Stimulated activated CD4-positive, alpha-beta T cell treated with anti-CD3 and anti-CD28 coated beads, Interleukin-2, amount 100 ng/mL, for 48 hours (primary cell): ENCODE results near the gene DNAJC8.

Experiments used
- DNase-seq, 2 donors: peaks; one replicate each; pipeline ENCODE4 v3.0.0-alpha.2; 2020

Gene DNAJC8, protein sequence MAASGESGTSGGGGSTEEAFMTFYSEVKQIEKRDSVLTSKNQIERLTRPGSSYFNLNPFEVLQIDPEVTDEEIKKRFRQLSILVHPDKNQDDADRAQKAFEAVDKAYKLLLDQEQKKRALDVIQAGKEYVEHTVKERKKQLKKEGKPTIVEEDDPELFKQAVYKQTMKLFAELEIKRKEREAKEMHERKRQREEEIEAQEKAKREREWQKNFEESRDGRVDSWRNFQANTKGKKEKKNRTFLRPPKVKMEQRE

GRCh38 chr1:28232558-28233263 is at the start of gene DNAJC8:
DNAJC8 (minus strand) TSS chr1:28233029; CDS start chr1:28232998, 31 bp downstream.
- DNase-seq: peak; percentile 88 to 96

DNA sequence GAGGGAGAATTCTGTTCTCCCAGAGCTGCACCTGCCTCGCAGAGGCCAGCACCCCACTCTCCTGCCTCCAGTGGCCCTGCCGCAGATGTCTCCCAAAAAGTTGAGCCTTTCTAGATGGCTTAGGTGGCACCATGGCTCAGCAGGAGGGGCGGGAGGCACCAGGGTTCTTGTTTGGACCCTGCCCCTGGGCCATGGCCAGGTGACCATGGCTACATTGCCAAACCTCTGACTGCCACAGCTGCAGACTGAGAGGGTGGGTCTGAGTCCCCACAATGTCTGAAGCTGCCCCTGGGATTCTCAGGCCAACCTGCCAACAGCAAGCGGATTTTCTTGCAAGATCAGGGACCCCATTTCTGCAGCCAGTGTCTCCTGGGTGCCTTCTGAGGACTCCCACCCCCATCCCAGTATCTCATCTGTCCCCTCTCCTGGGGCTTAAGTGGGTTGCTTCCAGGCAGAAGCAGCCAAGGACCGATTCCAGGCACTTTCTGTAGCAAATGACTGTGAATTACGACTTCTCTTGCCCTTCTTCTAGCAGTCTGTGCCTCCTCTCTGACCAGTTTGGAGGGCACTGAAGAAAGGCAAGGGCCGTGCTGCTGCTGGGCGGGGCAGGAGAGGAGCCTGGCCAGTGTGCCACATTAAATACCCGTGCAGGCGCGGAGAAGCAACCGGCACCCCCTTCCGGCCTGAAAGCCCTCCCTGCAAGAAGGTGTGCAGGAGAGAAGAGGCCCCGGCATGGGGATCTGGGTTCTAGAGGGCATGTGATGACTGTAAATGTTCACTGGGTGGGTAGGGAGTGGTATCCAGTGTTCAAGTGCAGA is 49.0 kb upstream of the DNAJC8 start:
- DNase-seq: no peak

DNA sequence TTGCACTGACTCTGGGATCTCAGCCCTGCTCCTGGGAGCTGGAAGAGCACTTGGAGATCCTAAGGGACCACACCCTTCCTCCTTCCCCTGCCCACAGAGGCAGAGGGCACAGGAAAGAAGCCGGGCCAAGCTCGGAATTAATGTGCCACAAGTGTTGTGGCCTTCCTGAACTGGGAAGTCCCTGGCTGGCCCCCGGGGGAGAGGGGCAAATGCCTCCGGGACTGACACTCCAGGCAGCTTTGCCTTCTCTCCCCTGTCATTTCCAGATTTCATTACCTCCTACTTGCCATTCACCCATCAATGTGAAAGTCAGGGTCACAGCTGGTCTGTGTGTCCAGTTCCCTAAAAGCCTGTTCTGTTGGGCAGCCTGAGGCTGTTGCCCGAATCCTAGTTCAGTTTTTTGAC is 48.1 kb upstream of the DNAJC8 start:
- no peak for DNase-seq

GRCh38 chr1:28280501-28280900 is 47.7 kb upstream of the DNAJC8 start:
- no peak for DNase-seq

GRCh38 chr1:28279721-28280120 is 46.9 kb upstream of the DNAJC8 start:
- DNase-seq: no peak

DNA sequence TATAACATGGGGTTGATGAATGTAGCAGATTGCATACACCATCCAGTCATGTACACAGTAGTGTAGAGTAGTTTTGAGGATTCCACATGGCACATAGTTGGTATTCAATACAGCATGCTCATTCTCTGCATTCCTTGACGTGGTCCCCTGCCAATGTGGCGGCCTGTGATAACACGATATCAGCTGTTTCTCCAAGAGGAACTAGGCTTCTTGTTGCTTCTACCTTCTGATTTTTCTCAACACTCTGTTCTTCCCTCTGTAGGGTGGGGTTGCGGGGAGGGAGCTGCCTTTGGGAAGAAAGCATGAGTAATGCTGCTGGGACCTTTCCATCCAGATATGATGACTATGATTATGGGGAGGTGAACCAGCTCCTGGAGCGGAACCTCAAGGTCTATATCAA is 45.9 kb upstream of the DNAJC8 start:
- no peak for DNase-seq

- DNase-seq: no peak
Observed at GRCh38 chr1:28273216-28273860, 40.5 kb upstream of the DNAJC8 start.

GRCh38 chr1:28272215-28272852 is 39.5 kb upstream of the DNAJC8 start:
- DNase-seq: no peak

DNA sequence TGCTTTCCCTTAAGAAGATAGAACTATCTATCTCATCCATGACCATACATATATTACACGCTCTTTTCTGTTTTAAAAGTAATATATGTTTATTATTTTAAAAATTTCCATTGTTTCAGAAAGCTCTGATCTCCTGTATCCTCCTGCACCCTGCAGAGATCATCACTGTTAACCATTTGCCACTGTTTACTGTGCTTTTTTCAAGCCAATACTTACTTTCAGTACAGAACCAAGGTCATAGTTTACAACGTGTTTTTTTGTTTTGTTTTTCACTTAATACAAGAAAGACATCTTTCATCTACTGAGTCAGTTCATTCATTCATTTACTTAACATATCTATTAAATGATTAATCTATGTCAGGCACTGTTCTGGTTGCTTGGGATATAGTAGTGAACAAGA is 36.7 kb upstream of the DNAJC8 start:
- no peak for DNase-seq

DNA sequence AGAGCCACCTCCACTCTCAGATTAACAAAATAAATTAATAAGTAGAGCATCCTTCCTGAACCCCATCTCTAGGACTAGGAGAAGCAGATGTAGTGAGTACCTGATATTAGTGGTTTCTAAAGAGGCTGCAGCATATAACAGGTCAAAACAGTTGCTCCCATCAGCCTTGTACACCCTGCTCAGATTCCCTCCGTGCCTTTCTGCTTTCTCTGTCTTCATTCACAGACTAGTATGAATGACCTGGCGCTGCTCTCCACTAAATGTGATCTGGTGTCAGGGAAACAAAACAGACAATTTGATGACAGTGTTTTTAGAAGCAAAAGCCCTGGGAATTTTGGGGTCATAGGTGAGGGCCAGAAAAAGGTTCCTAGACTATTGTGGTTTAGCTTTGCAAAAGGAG is 34.8 kb upstream of the DNAJC8 start:
- no peak for DNase-seq

GRCh38 chr1:28266920-28267322 is 34.1 kb upstream of the DNAJC8 start:
- DNase-seq: no peak

DNA sequence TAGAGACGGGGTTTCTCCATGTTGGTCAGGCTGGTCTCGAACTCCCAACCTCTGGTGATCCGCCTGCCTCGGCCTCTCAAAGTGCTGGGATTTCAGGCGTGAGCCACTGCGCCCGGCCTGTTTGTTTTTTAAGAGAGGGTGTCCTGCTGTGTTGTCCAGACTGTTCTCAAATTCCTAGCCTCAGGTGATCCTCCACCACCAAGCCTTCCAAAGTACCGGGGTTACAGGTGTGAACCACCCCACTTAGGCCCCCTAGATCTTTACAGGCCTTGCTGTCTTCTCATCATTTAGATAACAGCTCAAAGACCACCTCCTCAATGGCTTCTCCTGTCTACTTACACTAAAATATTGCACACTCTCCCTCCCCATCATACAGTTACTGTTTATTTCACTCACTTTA is 32.7 kb upstream of the DNAJC8 start:
- DNase-seq: no peak

- DNase-seq: no peak
Observed at GRCh38 chr1:28264897-28265296, 32.1 kb upstream of the DNAJC8 start.

DNA sequence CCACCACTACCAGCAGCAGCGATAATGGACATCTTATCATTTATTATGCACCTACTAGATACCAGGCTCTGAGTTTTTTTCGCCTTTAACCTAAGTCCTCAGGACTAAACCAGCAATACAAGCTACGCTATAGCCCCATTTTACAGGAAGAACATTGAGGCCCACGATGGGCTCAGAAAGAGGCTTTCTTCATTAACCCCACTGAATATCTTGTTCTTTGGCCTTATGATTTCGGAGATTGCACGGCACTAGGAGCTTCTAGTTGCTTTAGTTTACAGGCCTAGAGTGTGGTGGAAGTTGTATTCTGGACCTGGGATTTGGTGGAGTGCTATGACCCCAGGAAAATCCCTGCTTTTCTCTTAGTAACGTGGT is 28.0 kb upstream of the DNAJC8 start:
- no peak for DNase-seq

DNA sequence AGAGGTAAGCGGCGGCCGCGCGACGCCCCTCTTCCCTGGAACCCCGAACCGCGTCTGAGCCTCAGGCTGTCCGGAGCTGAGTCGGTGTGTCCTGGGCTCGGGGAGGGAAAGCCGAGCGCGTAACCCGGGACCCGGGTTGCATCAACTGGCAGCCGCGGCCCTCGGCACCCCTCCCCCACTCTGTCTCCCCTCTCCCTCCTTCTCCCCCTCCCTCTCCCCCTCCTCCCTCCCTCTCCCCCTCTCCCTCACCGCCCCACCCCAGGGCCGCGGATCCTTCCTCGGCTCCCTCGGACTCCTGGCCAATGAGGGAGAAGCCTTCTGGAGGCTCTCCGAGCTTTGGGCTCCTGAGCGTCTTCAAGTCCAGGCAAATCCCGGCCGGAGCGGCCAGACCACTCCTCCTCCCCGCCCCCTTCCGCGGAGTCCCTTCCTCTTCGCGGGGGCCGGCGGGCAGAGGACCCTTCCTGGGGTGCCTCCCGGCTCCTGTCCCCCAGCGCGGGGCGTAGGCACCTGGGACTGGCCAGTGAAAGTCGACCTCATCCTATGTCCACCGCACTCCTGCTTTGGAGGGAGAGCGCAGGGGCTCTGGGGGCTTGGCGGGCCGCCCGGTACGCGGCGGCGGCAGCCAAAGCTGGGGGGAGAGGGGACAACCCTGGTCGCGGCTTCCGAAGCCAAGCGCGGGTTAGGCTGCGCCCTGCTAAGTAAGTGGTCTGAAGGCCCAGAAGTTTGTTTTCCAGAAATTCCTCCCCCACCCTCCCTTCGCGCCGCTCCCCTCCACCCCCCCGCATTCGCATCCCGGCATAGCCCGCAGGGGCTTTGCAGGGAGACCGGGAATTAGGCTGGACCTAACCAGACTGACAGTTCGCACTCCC is 27.3 kb upstream of the DNAJC8 start:
- peak in 1 of 2 donors; percentile 21 for DNase-seq

GRCh38 chr1:28259252-28259933 is 26.6 kb upstream of the DNAJC8 start, which contains the start of gene SESN2:
SESN2 (plus strand) TSS chr1:28259518; CDS start chr1:28259848, 330 bp downstream.
- peak; percentile 99 for DNase-seq

- DNase-seq: no peak
Observed at GRCh38 chr1:28258628-28259251, 25.9 kb upstream of the DNAJC8 start.

DNA sequence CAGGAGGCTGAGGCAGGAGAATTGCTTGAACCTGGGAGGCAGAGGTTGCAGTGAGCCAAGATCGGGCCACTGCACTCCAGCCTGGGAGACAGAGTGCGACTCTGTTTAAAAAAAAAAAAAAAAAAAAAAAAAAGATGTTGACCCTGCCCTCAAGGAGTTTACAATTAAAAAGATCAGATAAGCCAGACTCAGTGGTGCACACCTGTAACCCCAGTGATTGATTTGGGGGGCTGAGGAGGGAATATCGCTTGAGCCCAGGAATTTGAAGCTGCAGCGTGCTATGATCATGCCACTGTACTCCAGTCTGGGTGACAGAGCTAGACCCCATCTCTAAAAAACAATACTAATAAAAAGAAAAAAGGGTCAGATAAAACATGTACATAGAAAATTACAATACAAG is 24.9 kb upstream of the DNAJC8 start:
- no peak for DNase-seq

- DNase-seq: no peak
Observed at GRCh38 chr1:28256197-28256827, 23.5 kb upstream of the DNAJC8 start.

DNA sequence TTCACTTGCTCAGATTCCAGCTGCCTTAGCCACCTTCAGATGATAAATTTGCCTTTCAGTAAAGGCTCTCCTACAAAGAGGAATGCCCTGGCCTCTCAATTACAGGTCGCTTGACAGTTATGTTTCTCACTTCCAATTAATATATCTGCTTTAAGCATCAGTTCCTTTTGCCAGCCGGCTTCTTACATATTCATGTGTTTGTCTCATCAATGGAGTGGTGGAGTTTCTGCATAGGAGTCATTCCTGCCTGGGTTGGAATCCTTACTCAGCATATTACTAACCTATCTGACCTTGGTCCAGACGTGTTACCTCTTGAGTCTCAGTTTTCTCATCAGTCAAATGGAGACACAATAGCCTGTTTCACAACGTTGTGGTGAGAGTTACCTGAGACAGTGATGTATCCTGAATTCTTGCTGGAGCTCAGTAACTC is 17.1 kb upstream of the DNAJC8 start:
- DNase-seq: no peak
